ENCODE measurements around the gene GRIN2C. TPM values are rescaled to one million over a fixed set of nuclear protein-coding genes. Genes with fewer than 3 reads are reported as not detected.

GRIN2C gene
- total RNA-seq, 1 donor from 2014 or later: not detected

- H3K27me3 Mint-ChIP-seq (ENCODE audit: insufficient read depth, low read depth): peaks cover 52% of the 10 kb centered on the region
- no peaks in the 10 kb centered on the region for H3K9me3 Mint-ChIP-seq
- Histone ChIP-seq H3K4me3 (peak overlapping the region; percentile 55), H3K9ac (no peak overlapping the region), H3K36me3 (no peaks in the 10 kb centered on the region), H3K27ac (no peak overlapping the region), H3K27me3 (peaks cover 73% of the 10 kb centered on the region), H2AFZ (replicated peaks) (no peak overlapping the region), H3K4me2 (peak overlapping the region; percentile 88), H3K4me1 (peaks cover 10% of the 10 kb centered on the region), H4K20me1 (ENCODE audit: low read depth) (peaks cover 39% of the 10 kb centered on the region), H3K9me3 (ENCODE audit: low read depth) (no peaks in the 10 kb centered on the region), H3F3A (ENCODE audit: low read depth) (peaks cover 10% of the 10 kb centered on the region), H3K79me2 (ENCODE audit: low read depth) (no peaks in the 10 kb centered on the region)
- peaks cover 10% of the 10 kb centered on the region for H3K4me1 Mint-ChIP-seq
- DNase-seq (ENCODE audit: low spot score): peak; percentile 30
- H3K36me3 Mint-ChIP-seq: no peaks in the 10 kb centered on the region
- no peak overlapping the region for H3K27ac Mint-ChIP-seq
- H3K4me3 Mint-ChIP-seq: peak overlapping the region; percentile 75
- TF ChIP-seq EZH2phosphoT487 (IDR thresholded peaks at IDR 0.05) (peak; percentile 96), CTCF (IDR thresholded peaks at IDR 0.05) (no peak), EZH2 (IDR thresholded peaks at IDR 0.05) (peak; percentile 98)
Measured at GRCh38 chr17:74860229-74860871, 665 bp upstream of the GRIN2C start.

GRCh38 chr17:74858672-74859458 lies 820 bp downstream of the GRIN2C start:
- Mint-ChIP-seq H3K9me3 (no peaks in the 10 kb centered on the region), H3K36me3 (no peaks in the 10 kb centered on the region), H3K4me1 (peaks cover 3% of the 10 kb centered on the region), H3K4me3 (peak overlapping the region; percentile 78), H3K27ac (no peak overlapping the region), H3K27me3 (ENCODE audit: insufficient read depth, low read depth) (peaks cover 55% of the 10 kb centered on the region)
- TF ChIP-seq CTCF (IDR thresholded peaks at IDR 0.05) (no peak), EZH2phosphoT487 (IDR thresholded peaks at IDR 0.05) (no peak), EZH2 (IDR thresholded peaks at IDR 0.05) (no peak)
- Histone ChIP-seq H3K79me2 (ENCODE audit: low read depth) (no peaks in the 10 kb centered on the region), H2AFZ (replicated peaks) (no peak overlapping the region), H3K36me3 (no peaks in the 10 kb centered on the region), H3K27me3 (peaks cover 87% of the 10 kb centered on the region), H3F3A (ENCODE audit: low read depth) (peaks cover 10% of the 10 kb centered on the region), H3K4me2 (peak overlapping the region; percentile 88), H3K4me3 (no peak overlapping the region), H3K9ac (no peak overlapping the region), H3K27ac (no peak overlapping the region), H3K9me3 (ENCODE audit: low read depth) (no peaks in the 10 kb centered on the region), H4K20me1 (ENCODE audit: low read depth) (peaks cover 39% of the 10 kb centered on the region), H3K4me1 (peaks cover 10% of the 10 kb centered on the region)
- DNase-seq (ENCODE audit: low spot score): no peak

- Mint-ChIP-seq H3K9me3 (no peaks in the 10 kb centered on the region), H3K27ac (no peak overlapping the region), H3K27me3 (ENCODE audit: insufficient read depth, low read depth) (peaks cover 59% of the 10 kb centered on the region), H3K36me3 (no peaks in the 10 kb centered on the region), H3K4me3 (no peak overlapping the region), H3K4me1 (peaks cover 13% of the 10 kb centered on the region)
- Histone ChIP-seq H3K79me2 (ENCODE audit: low read depth) (no peaks in the 10 kb centered on the region), H2AFZ (replicated peaks) (no peak overlapping the region), H3K4me1 (peaks cover 17% of the 10 kb centered on the region), H3F3A (ENCODE audit: low read depth) (peaks cover 9% of the 10 kb centered on the region), H4K20me1 (ENCODE audit: low read depth) (peaks cover 31% of the 10 kb centered on the region), H3K27me3 (peaks cover 99% of the 10 kb centered on the region), H3K9me3 (ENCODE audit: low read depth) (no peaks in the 10 kb centered on the region), H3K4me3 (no peak overlapping the region), H3K36me3 (no peaks in the 10 kb centered on the region), H3K4me2 (no peak overlapping the region), H3K9ac (no peak overlapping the region), H3K27ac (no peak overlapping the region)
- TF ChIP-seq EZH2 (IDR thresholded peaks at IDR 0.05) (no peak), CTCF (IDR thresholded peaks at IDR 0.05) (no peak), EZH2phosphoT487 (IDR thresholded peaks at IDR 0.05) (no peak)
- no peak for DNase-seq (ENCODE audit: low spot score)
Measured at GRCh38 chr17:74857191-74857590, 2.5 kb downstream of the GRIN2C start.
